ENCODE results near the gene TMEM44.
A peak's percentile ranks its signal among the peaks of the same experiment; 100 is the strongest.

- TF ChIP-seq CTCF (IDR thresholded peaks at IDR 0.05) (no peak), RORB (CRISPR knock-in tag; IDR thresholded peaks at IDR 0.05) (no peak), ZNF121 (CRISPR knock-in tag; IDR thresholded peaks at IDR 0.05) (no peak), HMGXB4 (CRISPR knock-in tag; IDR thresholded peaks at IDR 0.05) (no peak), ESRRA (CRISPR knock-in tag; IDR thresholded peaks at IDR 0.05; ENCODE audit: borderline replicate concordance) (no peak), GABPB1 (CRISPR knock-in tag; IDR thresholded peaks at IDR 0.05) (0 out of 2 replicates have a peak, but pooled peaks have one; percentile 47), MXD4 (CRISPR knock-in tag; IDR thresholded peaks at IDR 0.05; ENCODE audit: borderline replicate concordance) (no peak)
These were observed 92.8 kb downstream of the TMEM44 start for GRCh38 chr3:194540274-194540905.

Data from WTC11 (cell line).